HG02759 (cell line): ENCODE measurements around the gene R3HDM2.
"Not testable (repeated sequence)": the region's sequence is repeated elsewhere in the genome, so short reads cannot be mapped to it uniquely, and the experiment has no call there.

Source experiments
- ATAC-seq: cut with Tn5 transposase; IDR thresholded peaks from one replicate; pipeline ENCODE4 v1.9.1; 2021; ENCODE audit warnings: mild to moderate bottlenecking, moderate library complexity; ENCODE audit not compliant: unreplicated experiment

Gene R3HDM2

GRCh38 chr12:57384478-57384877, 46.4 kb downstream of the R3HDM2 start:
- ATAC-seq, result no peak

GRCh38 chr12:57381693-57382220, 49.1 kb downstream of the R3HDM2 start:
- ATAC-seq, result no peak

DNA sequence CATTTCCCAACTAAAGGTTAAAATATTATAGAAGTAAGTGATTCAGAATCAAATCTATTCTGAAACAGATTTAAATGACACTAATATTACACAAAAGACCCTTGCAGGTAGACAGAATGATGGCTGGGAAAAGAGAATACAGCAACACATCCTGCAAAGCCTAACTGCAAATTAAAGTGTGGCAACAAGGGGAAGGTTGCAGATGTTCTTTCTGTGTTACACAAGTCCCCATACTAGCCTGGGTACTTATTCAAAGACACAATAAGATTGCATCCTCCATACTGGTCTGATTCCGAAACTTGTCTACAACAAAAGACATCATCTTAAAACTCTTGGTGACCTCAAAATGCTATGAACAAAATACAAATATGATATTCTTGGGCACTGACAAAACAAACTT, 50.5 kb downstream of the R3HDM2 start:
- ATAC-seq, result no peak

DNA sequence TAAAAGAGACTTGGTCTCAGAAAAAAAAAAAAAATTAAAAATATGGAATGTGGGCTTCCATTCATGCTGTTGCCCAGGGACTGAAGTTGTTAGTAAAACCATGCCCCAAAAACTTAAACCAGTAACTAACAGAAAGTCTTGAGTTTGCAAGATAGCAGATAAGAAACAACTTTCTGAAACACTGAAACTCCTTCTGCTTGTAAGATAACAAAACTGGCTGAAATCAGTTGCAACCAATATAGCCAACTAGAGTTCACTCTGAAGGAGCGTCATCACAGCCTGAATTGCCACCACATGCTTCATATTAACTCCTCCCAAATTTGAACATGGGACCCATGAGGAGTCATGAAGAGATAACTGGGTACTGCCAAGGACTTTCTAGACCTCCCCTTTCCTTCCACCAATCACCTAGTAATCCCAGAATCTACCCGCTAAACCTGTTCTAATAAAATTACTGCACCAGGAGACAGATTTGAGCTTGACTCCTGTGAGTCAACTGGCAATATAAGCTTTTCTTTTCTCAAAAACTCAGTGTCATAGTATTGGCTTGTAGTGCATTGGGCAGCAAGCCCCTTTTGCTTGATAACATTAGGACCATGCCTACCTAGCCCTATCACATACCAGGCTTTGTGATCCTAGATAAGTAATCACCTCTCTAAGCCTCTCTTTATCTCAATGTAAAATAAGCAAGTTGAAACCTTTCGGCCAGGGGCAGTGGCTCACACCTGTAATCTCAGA, 53.6 kb downstream of the R3HDM2 start:
- ATAC-seq, result no peak

GRCh38 chr12:57372233-57372632, 58.6 kb downstream of the R3HDM2 start:
- no peak for ATAC-seq

DNA sequence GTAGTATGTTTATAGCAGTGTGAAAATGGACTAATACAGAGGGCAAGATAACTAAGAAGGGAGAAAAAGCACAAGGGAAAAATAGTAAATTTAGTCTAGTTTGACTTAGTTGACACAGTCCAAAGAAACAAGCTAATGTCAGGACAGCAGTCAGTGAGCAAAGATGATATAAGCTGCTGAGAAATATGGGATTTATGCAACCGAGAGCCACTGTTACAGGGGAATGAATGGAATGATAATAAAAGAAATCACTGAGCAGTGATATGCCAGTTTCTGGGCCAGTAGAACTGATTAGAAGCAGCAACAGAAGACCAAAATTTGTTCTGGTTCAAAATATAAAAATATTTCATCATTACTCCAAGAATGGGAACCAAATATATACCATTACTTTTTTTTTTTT, 60.1 kb downstream of the R3HDM2 start:
- ATAC-seq, result no peak

DNA sequence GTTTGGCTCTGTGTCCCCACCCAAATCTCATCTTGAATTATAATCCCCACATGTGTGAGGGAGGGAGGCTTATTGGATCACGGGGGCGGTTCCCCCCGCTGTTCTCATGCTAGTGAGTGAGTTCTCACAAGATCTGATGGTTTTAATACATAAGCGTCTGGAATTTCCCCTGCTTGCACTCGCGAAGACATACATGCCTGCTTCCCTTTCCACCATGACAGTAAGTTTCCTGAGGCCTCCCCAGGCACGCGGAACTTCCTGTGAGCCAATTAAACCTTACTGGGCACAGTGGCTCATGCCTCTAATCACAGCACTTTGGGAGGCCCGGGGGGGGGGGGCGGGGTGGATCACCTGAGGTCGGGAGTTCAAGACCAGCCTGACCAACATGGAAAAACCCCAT, 60.8 kb downstream of the R3HDM2 start:
- ATAC-seq, result no peak

GRCh38 chr12:57369202-57369601, 61.6 kb downstream of the R3HDM2 start:
- ATAC-seq, result no peak

GRCh38 chr12:57368349-57369095, 62.3 kb downstream of the R3HDM2 start:
- no peak for ATAC-seq

GRCh38 chr12:57367121-57367520, 63.7 kb downstream of the R3HDM2 start:
- ATAC-seq, result no peak

GRCh38 chr12:57366315-57366714, 64.5 kb downstream of the R3HDM2 start:
- ATAC-seq, result no peak

GRCh38 chr12:57364156-57364555, 66.7 kb downstream of the R3HDM2 start:
- ATAC-seq, result not testable (repeated sequence)

GRCh38 chr12:57360468-57360867, 70.4 kb downstream of the R3HDM2 start:
- no peak for ATAC-seq

DNA sequence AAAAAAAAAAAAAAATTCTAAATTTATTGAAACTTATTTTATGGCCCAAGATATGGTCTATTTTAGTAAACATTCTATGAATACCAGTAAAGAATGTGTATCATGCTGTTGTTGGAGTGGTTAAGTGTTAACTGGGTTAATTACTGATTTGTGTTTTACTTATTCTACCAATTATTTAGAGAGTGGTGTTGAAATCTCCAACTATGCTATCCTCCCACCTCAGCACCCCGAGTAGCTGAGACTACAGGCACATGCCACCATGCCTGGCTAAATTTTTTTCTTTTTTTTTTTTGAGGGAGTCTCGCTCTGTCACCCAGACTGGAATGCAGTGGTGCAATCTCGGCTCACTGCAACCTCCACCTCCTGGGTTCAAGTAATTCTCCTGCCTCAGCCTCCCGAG, 72.2 kb downstream of the R3HDM2 start:
- no peak for ATAC-seq

GRCh38 chr12:57355734-57356133, 75.1 kb downstream of the R3HDM2 start:
- ATAC-seq, result no peak

DNA sequence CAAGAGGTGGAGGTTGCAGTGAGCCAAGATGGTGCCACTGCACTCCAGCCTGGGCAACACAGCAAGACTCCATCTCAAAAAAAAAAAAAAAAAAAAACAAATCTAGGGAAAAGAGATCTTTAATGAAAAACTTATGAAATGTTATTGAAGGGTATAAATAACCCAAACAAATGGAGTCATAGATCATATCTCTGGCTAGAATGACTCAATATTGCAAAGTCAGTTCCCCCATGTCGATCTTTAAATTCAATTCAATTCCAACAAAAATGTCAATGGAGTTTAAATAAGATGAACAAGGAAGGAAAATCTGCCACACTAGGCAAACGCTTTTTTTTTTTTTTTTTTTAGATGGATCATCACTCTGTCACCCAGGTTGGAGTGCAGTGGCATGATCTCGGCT, 78.7 kb downstream of the R3HDM2 start:
- no peak for ATAC-seq

DNA sequence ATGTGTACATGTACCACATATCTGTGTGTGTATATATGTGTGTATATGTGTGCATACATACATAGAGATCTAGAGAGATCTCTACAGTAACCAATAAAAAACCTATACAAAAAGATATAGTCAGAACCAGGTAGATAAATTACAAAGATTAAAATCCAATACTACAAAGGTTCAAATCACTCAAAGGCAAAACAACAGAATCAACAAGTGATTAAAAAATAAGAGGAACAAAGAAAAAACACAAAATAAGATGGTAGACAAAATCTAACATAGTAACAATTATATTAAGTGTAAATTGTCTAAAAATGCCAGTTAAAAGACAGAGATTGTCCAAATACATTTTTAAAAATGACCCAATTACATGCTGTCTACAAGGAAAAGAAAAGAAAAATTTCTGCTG, 83.6 kb downstream of the R3HDM2 start:
- no peak for ATAC-seq

- no peak for ATAC-seq
Measured at GRCh38 chr12:57343703-57344378, 87.0 kb downstream of the R3HDM2 start.

- ATAC-seq, result no peak
Measured at GRCh38 chr12:57342207-57342691, 88.6 kb downstream of the R3HDM2 start.

DNA sequence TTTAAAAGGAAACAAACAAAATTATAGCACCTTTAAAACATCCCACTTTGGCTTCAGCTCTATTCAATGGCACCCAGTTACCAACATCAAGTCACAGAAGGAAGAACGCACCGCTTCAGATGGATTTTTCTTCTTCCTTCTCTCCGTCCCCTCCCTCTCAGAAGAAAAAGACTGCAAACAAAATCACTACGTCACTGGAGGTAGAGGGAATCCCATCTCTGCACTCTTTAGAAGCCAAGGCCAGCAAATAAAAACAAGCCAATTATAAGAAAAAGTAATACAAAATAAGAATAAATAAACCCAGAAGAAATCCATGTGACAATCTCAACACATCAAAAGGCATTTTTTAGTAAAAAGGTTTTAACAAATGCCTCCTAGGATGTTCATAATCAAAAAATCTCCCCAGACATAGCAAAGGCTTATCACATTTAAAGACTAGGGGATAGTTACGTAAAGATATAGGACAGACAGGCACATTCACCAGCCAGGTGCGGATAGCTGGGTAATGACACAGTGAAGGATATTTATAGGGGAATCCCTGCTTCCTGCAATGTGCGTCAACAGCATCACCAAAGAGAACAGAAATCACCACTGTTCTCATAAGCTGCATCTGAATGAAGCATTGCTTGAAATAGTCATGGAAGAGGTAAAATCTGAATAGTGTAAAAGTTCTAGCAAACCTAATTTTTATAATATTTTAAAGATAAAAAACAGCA, 89.4 kb downstream of the R3HDM2 start:
- ATAC-seq, result no peak

GRCh38 chr12:57340104-57340503, 90.7 kb downstream of the R3HDM2 start:
- no peak for ATAC-seq
